ENCODE results near the gene DUSP28. TPM values are rescaled to one million over a fixed set of nuclear protein-coding genes. Genes with fewer than 3 reads are reported as not detected.

DUSP28 gene
- total and polyA plus RNA-seq, 2 of the 13 experiments (the other 11 are each of a cell fraction or from before 2014, with no cell fraction given): 5.2 to 8.6 TPM

DNA sequence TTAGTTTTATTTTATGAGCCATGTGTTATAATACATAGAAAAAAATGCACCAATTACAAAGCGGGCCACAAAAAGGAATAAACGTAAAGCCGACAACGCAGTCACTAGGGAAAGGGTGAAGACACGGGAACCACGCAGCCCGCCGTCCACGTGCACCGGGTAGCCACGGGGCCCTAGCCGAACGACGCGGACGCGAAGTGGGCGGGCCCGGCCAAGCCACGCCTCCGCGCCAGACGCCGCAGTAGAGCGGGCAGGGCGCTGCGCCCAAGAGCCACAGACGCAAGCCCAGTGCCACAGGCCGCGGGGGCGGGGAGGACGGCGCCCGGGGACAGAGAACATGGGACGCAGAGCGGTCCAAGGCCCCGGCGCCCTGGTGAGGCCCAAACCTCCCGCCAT, at the start of gene DUSP28 (continued):
- TF ChIP-seq, protein P1, sequence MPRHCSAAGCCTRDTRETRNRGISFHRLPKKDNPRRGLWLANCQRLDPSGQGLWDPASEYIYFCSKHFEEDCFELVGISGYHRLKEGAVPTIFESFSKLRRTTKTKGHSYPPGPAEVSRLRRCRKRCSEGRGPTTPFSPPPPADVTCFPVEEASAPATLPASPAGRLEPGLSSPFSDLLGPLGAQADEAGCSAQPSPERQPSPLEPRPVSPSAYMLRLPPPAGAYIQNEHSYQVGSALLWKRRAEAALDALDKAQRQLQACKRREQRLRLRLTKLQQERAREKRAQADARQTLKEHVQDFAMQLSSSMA (CRISPR knock-in tag; IDR thresholded peaks at IDR 0.05): no peak; the same call in 1 of the 2 replicates
- TF ChIP-seq, protein P2, sequence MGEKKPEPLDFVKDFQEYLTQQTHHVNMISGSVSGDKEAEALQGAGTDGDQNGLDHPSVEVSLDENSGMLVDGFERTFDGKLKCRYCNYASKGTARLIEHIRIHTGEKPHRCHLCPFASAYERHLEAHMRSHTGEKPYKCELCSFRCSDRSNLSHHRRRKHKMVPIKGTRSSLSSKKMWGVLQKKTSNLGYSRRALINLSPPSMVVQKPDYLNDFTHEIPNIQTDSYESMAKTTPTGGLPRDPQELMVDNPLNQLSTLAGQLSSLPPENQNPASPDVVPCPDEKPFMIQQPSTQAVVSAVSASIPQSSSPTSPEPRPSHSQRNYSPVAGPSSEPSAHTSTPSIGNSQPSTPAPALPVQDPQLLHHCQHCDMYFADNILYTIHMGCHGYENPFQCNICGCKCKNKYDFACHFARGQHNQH (CRISPR knock-in tag; IDR thresholded peaks at IDR 0.05): peak; percentile 34; the same call in 1 of the 2 replicates
- TF ChIP-seq, protein P3, sequence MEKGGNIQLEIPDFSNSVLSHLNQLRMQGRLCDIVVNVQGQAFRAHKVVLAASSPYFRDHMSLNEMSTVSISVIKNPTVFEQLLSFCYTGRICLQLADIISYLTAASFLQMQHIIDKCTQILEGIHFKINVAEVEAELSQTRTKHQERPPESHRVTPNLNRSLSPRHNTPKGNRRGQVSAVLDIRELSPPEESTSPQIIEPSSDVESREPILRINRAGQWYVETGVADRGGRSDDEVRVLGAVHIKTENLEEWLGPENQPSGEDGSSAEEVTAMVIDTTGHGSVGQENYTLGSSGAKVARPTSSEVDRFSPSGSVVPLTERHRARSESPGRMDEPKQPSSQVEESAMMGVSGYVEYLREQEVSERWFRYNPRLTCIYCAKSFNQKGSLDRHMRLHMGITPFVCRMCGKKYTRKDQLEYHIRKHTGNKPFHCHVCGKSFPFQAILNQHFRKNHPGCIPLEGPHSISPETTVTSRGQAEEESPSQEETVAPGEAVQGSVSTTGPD (CRISPR knock-in tag; IDR thresholded peaks at IDR 0.05): no peak
- TF ChIP-seq SUZ12 (IDR thresholded peaks at IDR 0.05; ENCODE audit: low read depth, low read length) (no peak), MED8 (CRISPR knock-in tag; IDR thresholded peaks at IDR 0.05; ENCODE audit: insufficient replicate concordance) (peak; percentile 59), NFE2L1 (CRISPR knock-in tag; IDR thresholded peaks at IDR 0.05; ENCODE audit: borderline replicate concordance) (no peak), KDM6A (CRISPR knock-in tag; IDR thresholded peaks at IDR 0.05; ENCODE audit: low read depth) (no peak), ZNF547 (CRISPR knock-in tag; IDR thresholded peaks at IDR 0.05) (no peak), GABPB1 (CRISPR knock-in tag; IDR thresholded peaks at IDR 0.05) (peak; percentile 80), PHB2 (IDR thresholded peaks at IDR 0.05; ENCODE audit: partially characterized antibody) (no peak), ZNF546 (CRISPR knock-in tag; conservative IDR thresholded peaks at IDR 0.05) (no peak), ZNF572 (CRISPR knock-in tag; IDR thresholded peaks at IDR 0.05) (no peak), ZNF749 (CRISPR knock-in tag; IDR thresholded peaks at IDR 0.05; ENCODE audit: borderline replicate concordance) (peak; percentile 78; the same call in 1 of the 2 replicates)
- TF ChIP-seq, protein P4, sequence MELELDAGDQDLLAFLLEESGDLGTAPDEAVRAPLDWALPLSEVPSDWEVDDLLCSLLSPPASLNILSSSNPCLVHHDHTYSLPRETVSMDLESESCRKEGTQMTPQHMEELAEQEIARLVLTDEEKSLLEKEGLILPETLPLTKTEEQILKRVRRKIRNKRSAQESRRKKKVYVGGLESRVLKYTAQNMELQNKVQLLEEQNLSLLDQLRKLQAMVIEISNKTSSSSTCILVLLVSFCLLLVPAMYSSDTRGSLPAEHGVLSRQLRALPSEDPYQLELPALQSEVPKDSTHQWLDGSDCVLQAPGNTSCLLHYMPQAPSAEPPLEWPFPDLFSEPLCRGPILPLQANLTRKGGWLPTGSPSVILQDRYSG (CRISPR knock-in tag; IDR thresholded peaks at IDR 0.05): peak; percentile 67; the same call in 1 of the 2 replicates
- TF ChIP-seq, protein P5, sequence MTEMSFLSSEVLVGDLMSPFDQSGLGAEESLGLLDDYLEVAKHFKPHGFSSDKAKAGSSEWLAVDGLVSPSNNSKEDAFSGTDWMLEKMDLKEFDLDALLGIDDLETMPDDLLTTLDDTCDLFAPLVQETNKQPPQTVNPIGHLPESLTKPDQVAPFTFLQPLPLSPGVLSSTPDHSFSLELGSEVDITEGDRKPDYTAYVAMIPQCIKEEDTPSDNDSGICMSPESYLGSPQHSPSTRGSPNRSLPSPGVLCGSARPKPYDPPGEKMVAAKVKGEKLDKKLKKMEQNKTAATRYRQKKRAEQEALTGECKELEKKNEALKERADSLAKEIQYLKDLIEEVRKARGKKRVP (CRISPR knock-in tag; IDR thresholded peaks at IDR 0.05): peak in 1 of 2 experiments; percentile 80; a peak in 2 of 4 replicates
- TF ChIP-seq, protein P6, sequence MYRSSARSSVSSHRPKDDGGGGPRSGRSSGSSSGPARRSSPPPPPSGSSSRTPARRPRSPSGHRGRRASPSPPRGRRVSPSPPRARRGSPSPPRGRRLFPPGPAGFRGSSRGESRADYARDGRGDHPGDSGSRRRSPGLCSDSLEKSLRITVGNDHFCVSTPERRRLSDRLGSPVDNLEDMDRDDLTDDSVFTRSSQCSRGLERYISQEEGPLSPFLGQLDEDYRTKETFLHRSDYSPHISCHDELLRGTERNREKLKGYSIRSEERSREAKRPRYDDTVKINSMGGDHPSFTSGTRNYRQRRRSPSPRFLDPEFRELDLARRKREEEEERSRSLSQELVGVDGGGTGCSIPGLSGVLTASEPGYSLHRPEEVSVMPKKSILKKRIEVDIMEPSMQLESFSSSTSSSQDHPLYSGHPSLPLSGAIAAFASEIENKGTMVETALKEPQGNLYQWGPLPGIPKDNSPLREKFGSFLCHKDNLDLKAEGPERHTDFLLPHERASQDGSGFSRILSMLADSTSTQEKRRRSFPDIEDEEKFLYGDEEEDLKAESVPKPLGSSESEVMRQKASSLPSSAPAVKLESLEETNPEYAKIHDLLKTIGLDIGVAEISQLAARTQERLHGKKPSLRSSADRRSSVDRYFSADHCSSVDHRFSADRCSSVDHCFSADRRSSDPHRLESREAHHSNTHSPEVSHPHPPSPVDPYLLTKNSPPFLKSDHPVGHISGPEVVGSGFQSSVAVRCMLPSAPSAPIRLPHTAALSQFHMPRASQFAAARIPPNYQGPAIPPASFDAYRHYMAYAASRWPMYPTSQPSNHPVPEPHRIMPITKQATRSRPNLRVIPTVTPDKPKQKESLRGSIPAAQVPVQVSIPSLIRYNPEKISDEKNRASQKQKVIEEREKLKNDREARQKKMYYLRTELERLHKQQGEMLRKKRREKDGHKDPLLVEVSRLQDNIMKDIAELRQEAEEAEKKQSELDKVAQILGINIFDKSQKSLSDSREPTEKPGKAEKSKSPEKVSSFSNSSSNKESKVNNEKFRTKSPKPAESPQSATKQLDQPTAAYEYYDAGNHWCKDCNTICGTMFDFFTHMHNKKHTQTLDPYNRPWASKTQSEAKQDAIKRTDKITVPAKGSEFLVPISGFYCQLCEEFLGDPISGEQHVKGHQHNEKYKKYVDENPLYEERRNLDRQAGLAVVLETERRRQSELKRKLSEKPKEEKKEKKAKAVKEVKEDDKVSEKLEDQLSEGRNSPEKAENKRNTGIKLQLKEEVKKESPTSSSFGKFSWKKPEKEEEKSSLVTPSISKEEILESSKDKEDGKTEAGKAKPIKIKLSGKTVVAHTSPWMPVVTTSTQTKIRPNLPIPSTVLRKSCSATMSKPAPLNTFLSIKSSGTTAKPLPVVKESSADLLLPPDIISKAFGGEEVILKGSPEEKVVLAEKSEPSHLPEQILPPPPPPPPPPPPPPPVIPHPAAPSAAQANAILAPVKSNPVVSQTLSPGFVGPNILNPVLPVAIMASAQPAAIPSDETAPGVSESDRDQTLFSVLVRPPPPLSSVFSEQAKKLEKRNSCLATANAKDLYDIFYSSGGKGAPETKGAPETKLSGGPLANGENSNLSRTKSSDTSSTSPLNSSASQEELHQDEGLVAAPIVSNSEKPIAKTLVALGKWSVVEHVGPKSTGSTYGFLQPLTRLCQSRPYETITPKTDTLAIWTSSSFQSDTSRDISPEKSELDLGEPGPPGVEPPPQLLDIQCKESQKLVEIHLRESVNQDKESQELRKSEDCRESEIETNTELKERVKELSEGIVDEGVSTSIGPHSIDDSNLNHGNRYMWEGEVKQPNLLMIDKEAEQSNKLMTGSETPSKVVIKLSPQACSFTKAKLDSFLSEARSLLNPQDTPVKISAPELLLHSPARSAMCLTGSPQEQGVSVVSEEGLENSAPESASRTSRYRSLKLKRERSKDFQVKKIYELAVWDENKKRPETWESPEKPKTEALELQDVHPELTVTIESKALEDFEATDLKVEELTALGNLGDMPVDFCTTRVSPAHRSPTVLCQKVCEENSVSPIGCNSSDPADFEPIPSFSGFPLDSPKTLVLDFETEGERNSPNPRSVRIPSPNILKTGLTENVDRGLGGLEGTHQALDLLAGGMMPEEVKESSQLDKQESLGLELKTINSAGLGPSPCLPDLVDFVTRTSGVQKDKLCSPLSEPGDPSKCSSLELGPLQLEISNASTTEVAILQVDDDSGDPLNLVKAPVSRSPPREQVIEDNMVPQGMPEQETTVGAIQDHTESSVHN (CRISPR knock-in tag; IDR thresholded peaks at IDR 0.05): 0 out of 2 replicates have a peak, but pooled peaks have one; percentile 53
